Ureter (tissue), 1 donor: ENCODE measurements around the gene FAM120B. TPM values are rescaled to one million over a fixed set of nuclear protein-coding genes. Genes with fewer than 3 reads are reported as not detected.

Experiments
- DNase-seq: peaks from one replicate; pipeline ENCODE4 v3.0.0-alpha.2; 2020; ENCODE audit warnings: low spot score
- total RNA-seq: library from RNA; stranded (reverse); gene quantifications from one replicate; pipeline ENCODE4 v1.2.4, GENCODE V29; 2023
- donor health status: DM: yes; HTN: yes; CAD: no.

FAM120B gene
- total RNA-seq, 1 donor from 2014 or later, result 54.5 TPM

DNA sequence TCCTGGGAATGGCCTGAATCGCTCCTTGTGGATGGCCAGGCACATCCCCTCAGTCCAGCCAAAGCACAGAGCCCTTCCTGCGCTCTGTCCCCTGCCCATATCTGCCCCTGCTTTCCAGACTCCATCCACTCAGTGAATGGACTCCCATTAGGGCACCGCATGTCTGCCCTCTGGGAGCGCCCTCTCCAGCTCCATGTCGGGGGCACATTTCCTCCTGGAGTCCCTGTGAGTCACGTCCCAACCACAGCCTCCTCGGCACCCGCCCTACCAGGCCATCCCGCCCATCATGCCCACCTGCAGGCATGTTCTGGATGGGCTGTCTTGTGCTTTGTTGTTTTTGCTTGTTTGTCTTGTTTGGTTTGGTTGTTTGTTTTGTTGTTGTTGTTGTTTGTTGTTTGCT, 149.8 kb downstream of the FAM120B start:
- DNase-seq, result no peak

Other genes starting within 250 kb of the FAM120B start
- gene DLL1, start 15.7 kb upstream of the FAM120B start, total RNA-seq, result 16.1 TPM
- 118 TPM for gene PSMB1, start 246.5 kb downstream of the FAM120B start, total RNA-seq
- 18.8 TPM for gene TBP, start 247.6 kb downstream of the FAM120B start, total RNA-seq